ENCODE data around the gene ABCA4. TPM values are rescaled to one million over a fixed set of nuclear protein-coding genes. Genes with fewer than 3 reads are reported as not detected.

Gene ABCA4
- total RNA-seq, 2 donors from 2014 or later = 0.41 to 0.85 TPM

- Histone ChIP-seq H3K9me3 (no peaks in the 10 kb centered on the region), H3K36me3 (no peaks in the 10 kb centered on the region), H3K27me3 (replicated peaks; ENCODE audit: insufficient read depth) (no peaks in the 10 kb centered on the region), H3K4me1 (replicated peaks) (no peaks in the 10 kb centered on the region), H3K27ac (no peak overlapping the region), H3K4me3 (no peak overlapping the region)
- TF ChIP-seq CTCF (IDR thresholded peaks at IDR 0.05) = no peak
- TF ChIP-seq POLR2A (IDR thresholded peaks at IDR 0.05) = no peak
- no peak for TF ChIP-seq POLR2AphosphoS5 (IDR thresholded peaks at IDR 0.05)
- no peak for DNase-seq (ENCODE audit: low spot score)
- intact Hi-C loops (cut with DNase I) = no loop called here
Observed at GRCh38 chr1:93976711-93977597, 144.0 kb downstream of the ABCA4 start.

GRCh38 chr1:93976291-93976690, 144.7 kb downstream of the ABCA4 start:
- no peaks in the 10 kb centered on the region for H3K4me1 ChIP-seq (replicated peaks)
- H3K36me3 ChIP-seq = no peaks in the 10 kb centered on the region
- no peak for DNase-seq (ENCODE audit: low spot score)
- H3K27ac ChIP-seq = no peak overlapping the region
- intact Hi-C loops (cut with DNase I) = no loop called here
- no peak for TF ChIP-seq POLR2AphosphoS5 (IDR thresholded peaks at IDR 0.05)
- TF ChIP-seq POLR2A (IDR thresholded peaks at IDR 0.05) = no peak
- TF ChIP-seq CTCF (IDR thresholded peaks at IDR 0.05) = no peak
- WGBS = 92% methylated on average over 2 of the region's 2 CpGs
- no peaks in the 10 kb centered on the region for H3K9me3 ChIP-seq
- no peaks in the 10 kb centered on the region for H3K27me3 ChIP-seq (replicated peaks; ENCODE audit: insufficient read depth)
- H3K4me3 ChIP-seq = no peak overlapping the region

GRCh38 chr1:93972341-93972740, 148.6 kb downstream of the ABCA4 start:
- 63% methylated on average over 2 of the region's 2 CpGs for WGBS
- Histone ChIP-seq H3K36me3 (no peaks in the 10 kb centered on the region), H3K27me3 (replicated peaks; ENCODE audit: insufficient read depth) (no peaks in the 10 kb centered on the region), H3K9me3 (no peaks in the 10 kb centered on the region), H3K4me3 (no peak overlapping the region), H3K27ac (no peak overlapping the region), H3K4me1 (replicated peaks) (no peaks in the 10 kb centered on the region)
- no peak for TF ChIP-seq CTCF (IDR thresholded peaks at IDR 0.05)
- no peak for TF ChIP-seq POLR2AphosphoS5 (IDR thresholded peaks at IDR 0.05)
- TF ChIP-seq POLR2A (IDR thresholded peaks at IDR 0.05) = no peak
- no peak for DNase-seq (ENCODE audit: low spot score)
- intact Hi-C loops (cut with DNase I) = no loop called here

GRCh38 chr1:93969887-93970286, 151.1 kb downstream of the ABCA4 start:
- TF ChIP-seq POLR2AphosphoS5 (IDR thresholded peaks at IDR 0.05) (no peak), POLR2A (IDR thresholded peaks at IDR 0.05) (no peak), CTCF (IDR thresholded peaks at IDR 0.05) (no peak)
- Histone ChIP-seq H3K9me3 (no peaks in the 10 kb centered on the region), H3K4me1 (replicated peaks) (no peaks in the 10 kb centered on the region), H3K4me3 (no peak overlapping the region), H3K27me3 (replicated peaks; ENCODE audit: insufficient read depth) (no peaks in the 10 kb centered on the region), H3K36me3 (no peaks in the 10 kb centered on the region), H3K27ac (no peak overlapping the region)
- no peak for DNase-seq (ENCODE audit: low spot score)
- WGBS = 87% methylated on average over 3 of the region's 3 CpGs
- intact Hi-C loops (cut with DNase I) = no loop called here

- WGBS = 89% methylated on average over 2 of the region's 2 CpGs
- no peaks in the 10 kb centered on the region for H3K4me1 ChIP-seq (replicated peaks)
- intact Hi-C loops (cut with DNase I) = no loop called here
- no peak overlapping the region for H3K4me3 ChIP-seq
- H3K9me3 ChIP-seq = no peaks in the 10 kb centered on the region
- DNase-seq (ENCODE audit: low spot score) = no peak
- H3K36me3 ChIP-seq = no peaks in the 10 kb centered on the region
- no peaks in the 10 kb centered on the region for H3K27me3 ChIP-seq (replicated peaks; ENCODE audit: insufficient read depth)
- TF ChIP-seq CTCF (IDR thresholded peaks at IDR 0.05) (no peak), POLR2AphosphoS5 (IDR thresholded peaks at IDR 0.05) (no peak), POLR2A (IDR thresholded peaks at IDR 0.05) (no peak)
- no peak overlapping the region for H3K27ac ChIP-seq
Observed at GRCh38 chr1:93969371-93969770, 151.6 kb downstream of the ABCA4 start.
